HG03354 (cell line): ENCODE results near the gene DLG2.
A peak's percentile ranks its signal among the peaks of the same experiment; 100 is the strongest.

ENCODE experiments used
- ATAC-seq: cut with Tn5 transposase; IDR thresholded peaks from one replicate; pipeline ENCODE4 v1.9.1; 2021; ENCODE audit warnings: mild to moderate bottlenecking; ENCODE audit not compliant: unreplicated experiment, poor library complexity, severe bottlenecking

The DLG2 gene

DNA sequence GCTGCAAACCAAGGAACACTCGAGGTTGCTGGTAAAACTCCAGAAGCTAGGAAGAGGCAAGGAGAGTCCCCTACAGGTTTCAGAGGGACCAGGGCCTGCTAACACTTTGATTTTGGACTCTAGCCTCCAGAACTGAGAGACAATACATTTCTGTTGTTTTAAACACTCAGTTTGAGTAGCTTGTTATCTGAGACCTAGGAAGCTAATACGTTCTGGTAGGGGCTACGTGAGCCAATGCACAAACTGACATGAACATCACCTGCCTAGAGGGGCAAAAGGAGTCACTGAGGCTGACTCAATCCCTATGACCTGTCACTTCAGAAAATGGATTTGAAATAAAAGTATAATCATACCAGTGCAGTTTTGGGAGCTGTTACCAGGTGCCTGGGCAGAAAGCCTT is 1775.1 kb downstream of the DLG2 start:
- no peak for ATAC-seq

DNA sequence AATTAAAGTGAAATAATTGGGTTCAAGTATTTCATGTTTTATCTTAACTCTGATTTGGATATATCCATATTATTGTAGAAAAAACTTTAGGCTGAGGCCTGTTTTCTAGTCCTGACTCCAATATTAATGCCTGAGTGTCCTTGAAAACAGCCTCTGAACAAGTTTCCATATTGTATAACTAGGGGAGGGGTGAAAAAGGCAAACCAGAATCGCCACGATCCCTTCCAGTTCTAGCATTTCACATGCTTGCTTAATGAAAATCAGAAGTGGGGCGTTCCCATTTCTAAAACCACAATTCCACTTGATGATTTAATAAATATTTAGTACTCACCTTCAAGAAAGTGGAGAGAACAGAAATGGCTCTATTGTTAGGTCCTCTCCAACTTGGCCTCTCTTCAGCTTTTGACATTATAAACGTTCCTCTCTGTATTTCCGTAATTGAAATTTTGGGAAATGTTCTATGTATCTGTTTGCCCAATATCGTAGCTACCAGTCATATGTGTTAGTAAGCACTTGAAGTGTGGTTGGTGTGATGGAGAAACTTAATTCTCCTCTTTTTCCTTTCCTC is 1779.6 kb downstream of the DLG2 start:
- ATAC-seq = no peak

DNA sequence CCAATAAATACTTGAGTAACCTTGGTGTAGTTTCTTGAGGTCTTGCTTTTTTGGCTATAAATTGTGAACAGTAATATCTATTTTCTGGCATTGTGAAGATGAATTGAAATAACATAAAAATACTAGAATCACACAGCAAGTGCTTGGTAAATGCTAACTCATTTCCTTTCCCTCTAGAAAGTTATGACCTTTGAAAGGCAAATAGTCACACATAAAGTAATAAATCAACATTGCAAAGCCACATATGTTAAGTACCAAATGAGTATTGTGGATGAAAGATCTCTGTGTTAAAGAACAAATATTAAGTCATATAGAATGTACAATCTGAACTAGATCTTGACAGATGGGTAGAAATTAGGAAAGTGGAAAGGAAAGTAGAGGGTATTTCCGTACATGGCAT is 1781.3 kb downstream of the DLG2 start:
- ATAC-seq = no peak

DNA sequence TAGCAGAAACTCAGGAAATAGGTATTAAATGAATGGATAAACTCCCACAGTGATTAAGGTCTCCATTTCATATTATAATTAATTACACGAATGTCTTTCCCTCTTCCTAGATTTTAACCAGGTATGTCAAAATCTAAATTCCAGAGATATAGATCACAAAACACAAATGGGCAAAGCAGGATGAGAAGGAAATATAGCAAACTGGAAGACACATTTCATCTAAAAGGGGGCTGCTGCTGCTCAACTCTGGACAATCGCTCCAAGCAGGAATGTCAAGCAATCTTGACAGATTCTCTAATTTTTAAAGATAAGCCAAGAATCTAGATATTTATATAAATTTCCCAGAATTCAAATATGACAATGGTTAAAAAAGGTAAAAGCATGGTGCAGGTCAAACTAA is 1786.8 kb downstream of the DLG2 start:
- no peak for ATAC-seq

DNA sequence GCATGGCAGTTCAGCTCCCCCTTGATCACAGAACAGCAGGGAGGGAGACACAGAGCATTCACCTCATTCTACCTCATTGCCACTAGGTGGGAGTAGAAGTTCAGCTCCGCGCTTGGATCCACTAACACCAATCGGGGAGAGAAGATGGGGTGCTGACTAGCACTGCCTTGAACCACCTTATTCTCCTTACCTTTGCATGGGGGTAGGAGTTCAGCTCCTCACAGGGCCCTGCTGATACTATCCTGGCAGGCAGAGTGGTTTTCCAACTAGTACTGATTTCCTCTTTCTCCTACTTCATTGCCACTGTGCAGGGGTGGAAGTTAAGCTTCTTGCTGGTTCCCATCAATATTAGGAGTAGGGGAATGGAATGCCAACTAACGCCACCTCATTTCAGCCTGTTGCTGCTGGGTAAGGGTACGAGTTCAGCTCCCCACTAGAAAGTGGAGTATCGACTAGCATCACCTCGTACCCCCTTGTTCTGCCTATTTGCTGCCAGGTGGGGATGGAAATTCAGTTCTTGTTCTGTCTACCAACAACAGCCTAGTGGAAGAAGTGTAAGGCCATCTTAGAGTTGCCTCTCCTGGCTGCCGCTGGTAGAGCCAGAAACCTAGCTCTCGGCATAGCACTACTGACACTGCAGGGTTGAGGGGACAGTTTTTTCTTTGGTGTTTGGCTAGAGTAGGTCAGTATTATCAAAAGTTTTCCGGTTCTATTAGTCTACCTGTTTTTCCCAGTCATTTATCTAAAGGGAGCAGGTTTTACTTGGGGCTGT is 1790.1 kb downstream of the DLG2 start:
- peak; percentile 91 for ATAC-seq

DNA sequence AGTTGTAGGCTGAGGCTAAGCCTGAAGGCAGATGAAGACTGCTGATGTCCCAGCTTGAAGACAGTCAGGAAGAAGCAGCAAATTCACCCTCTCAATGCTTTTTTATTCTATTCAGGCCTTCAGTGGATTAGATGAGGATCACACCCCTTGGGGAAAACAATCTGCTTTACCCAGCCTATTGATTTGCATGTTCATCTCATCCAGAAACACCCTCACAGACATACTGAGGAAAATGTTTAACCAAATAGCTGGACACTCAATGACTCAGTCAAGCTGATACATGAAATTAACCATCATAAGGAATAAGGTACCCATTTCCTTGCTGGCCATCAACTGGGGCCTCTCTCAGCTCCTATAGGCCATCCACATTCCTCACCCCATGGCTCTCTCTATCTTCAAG is 1791.1 kb downstream of the DLG2 start:
- peak; percentile 4 for ATAC-seq

DNA sequence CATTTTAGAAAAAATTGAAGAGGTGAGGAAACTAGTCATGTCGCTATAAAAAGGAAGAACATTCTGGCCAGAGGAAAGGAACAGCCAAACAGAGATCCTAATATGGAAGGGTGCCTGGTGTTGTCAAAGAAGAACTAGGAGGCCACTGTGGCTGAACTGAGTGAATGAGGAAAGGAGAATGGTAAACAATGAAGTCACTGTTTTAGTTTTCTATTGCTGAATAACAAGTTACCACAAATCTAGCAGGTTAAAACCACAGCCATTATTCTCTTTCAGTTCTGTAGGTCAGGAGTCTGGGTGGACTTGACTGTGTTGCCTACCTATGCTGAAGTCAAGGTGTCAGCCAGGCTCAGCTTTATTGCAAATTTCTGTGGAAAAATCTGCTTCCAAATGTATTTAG is 1791.7 kb downstream of the DLG2 start:
- peak; percentile 80 for ATAC-seq

DNA sequence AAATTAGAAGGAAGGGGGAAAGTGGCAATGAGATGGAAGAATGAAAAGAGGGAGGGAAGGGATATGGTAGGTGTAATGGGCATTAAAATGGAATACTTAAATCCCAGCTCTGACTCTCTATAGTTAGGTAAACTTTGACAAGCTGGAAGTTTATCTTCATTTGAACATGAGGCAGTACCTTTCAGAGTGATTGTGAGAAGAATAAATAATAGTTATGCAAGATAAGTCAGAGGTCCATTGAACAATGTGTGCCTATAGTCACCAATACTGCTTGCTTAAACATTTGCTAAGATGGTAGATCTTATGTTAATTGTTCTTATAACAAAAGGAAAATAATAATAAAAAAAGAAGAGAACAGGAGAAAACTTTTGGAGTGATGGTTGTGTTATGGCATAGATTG is 1795.2 kb downstream of the DLG2 start:
- ATAC-seq = no peak

DNA sequence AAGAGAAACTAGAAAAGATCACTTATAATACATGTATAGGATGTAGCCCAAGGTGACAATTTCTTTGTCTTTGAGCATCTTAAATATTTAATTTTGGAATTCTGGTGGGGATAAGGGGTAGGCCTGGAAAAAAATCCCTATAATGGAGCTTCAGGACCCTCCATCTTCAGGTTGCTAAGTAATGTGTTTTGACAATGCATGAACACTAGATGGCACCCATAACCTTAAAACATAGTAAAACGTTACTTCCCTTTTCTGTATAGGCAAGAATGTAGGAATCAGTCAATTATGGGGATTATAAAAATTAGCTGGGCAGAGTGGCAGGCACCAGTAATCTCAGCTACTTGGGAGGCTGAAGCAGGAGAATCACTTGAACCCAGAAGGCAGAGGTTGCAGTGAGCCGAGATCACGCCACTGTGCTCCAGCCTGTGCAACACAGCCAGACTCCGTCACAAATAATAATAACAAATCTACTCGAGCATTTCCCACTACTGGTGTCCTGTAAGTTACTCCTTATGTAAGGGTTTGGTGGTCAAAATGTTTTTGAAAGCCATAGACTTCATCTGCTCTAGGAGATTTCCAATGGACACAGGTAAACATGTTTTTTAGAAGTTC is 1799.1 kb downstream of the DLG2 start:
- ATAC-seq = peak; percentile 90

DNA sequence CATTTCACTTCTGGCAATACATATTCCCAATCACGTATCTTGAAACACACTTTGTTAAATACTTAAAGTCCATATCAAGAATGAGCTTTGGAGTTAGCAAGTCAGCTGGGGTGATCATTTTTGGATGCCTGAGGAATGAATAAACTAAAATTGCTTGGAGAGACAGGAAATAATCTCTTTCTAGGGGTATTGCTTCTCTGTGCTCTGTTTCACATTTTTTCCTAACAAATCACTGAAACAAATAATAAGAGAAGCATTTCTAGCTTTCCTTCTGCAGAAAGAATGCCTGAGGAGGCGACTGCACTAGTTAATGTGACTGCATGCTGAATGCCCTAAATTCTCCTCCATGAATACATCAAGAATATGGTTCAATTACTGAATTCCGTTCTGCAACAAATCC is 1799.6 kb downstream of the DLG2 start:
- no peak for ATAC-seq

DNA sequence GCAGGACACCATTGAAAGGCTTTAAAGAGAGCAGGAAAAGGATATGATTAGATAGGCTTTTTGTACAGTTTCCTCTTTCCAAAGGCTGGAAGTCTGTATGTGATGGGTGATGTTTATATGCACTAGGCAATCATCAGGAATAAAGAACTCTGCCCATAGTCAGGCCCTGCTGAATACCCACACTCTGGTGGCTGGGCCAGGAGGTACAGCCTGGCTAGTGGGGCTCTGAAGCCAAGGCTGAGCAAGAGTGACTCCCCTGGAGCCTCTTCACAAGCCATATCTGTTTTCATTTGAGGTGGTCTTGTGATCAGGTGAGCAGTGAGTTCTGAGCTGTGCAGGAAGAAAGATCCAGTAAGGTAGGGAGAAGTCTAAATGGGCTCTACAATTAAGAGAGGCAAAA is 1801.1 kb downstream of the DLG2 start:
- no peak for ATAC-seq

DNA sequence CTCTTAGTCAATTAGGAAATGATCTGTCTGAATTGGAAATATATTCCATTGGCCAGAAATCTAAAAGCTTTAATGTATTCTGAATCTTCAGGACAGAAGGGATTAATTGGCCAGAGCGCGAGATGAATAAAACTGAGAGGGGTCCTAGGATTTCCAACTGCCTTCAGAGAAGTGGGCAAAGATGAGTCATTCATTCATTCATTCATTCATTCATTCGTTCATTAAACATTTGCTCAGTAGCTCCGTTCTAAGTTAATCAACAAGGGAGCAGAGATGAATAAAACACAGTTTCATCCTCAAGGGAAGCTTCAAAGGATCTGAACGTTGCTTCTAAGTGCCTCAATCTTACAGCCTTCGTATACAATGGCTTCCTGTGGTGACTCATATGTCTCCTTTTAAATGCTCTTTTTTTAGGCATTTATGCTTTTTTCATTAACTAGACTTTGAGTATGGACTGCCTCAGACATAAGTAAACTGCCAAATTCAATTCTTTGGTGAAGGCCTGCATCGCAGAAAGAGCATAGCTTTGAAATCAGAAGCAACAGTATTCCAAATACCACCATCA is 1803.6 kb downstream of the DLG2 start:
- ATAC-seq = no peak

DNA sequence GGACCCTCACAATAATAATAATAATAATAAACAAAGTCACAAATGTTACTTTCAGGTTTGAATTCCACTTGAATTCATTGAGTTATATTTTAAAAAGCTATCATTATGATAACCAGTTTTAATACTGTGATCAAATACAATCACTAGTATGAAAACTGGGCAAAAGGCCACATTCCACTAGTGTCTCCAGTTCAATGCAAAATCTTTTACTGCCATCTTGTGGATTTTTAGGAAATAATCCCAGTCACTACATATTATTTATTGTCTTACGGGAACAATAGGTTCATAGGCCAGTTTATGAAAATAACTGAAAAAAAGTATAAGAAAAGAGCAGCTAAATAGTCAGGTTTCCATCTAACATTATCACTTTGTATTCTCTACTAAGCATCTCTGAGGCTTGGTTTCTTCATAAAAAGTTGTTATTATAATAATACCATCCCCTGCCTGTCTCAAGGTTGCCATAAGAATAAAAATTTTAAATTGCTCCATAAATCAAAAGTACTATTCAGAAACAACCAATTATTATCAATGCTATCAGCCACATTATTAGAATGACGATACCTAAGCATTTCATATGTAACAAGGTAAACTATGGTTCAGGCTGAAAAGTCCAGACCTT is 1807.1 kb downstream of the DLG2 start:
- no peak for ATAC-seq

DNA sequence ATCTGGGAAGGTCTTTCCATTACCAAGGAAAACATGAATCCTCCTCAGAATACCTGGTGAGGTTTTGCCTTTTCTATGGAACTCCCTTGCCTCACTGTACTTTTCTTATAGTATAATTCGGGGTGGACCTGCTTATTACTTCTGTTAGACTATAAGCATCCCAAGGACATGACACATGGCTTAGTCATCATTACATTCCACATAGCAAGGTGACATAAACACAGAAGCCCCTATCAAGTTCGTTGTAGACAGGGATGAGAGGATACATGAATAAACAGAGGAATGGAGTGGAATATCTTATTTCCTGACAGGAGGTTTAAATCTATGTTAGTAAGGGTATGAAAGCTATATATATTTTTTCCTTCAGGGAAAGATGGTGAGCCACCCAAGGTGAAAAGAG is 1808.8 kb downstream of the DLG2 start:
- ATAC-seq = no peak

DNA sequence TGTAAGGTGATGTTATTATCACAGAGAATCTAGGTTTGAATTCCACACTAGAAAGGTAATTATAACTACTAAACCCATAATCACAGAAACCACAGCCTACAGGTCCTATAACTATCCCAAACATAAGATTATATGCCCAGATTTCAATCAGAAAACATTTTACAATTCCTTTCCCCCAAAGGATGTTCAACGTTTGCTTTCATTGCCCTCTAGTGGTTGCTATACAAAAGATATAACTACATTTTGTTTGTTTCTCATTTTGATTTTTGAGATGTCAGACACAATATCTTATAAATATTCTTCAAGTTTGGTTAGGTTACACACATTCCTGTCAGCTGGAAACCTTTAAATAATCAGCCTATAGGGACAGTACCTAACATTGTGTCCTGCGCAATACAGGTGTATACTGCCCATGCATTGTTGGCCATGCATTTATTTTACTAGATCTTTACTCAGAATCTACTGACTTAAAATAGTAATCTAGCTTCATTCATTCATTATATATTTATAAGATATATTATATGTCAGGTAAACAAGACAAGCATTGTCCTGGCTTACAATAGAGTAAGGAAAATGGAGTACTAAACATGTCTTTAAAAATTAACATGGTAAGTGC is 1810.5 kb downstream of the DLG2 start:
- ATAC-seq = no peak

DNA sequence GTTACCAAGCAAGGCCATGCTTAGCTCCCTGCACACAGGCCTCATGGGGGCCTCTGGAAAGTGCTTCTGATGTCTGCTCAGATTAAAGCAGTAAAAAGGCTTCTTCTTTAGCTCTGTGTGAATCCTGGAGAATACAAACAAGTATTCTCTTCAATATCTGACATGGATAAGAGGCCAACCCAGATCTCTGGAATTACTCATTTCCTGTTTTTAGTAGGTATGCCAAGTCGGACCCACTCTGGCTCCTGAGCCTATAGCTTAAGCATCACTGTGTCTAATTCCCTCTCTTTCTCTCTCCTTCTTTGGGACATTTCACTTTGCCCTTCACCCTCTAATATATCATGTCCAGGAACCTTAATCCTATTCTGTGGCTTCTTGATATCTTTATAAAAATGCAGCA is 1811.4 kb downstream of the DLG2 start:
- ATAC-seq = no peak

DNA sequence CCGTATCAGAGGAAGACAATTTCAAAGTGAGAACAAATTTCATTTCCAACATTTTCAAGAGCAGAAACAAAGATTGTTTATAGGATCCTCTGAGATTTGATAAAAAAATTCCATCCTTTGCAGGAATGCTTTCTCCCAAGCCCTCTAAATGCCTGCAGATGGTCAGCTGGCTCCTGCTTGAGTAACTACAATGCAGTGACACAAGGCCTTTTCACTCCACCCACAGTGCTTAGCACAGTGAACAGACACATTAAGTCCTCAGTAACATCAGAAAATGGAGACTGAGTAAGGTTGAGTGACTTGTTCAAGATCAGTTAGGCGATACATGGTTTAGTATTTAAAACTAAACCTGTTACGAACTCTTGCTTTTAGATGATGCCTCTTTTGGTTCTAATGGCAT is 1813.8 kb downstream of the DLG2 start:
- ATAC-seq = no peak

DNA sequence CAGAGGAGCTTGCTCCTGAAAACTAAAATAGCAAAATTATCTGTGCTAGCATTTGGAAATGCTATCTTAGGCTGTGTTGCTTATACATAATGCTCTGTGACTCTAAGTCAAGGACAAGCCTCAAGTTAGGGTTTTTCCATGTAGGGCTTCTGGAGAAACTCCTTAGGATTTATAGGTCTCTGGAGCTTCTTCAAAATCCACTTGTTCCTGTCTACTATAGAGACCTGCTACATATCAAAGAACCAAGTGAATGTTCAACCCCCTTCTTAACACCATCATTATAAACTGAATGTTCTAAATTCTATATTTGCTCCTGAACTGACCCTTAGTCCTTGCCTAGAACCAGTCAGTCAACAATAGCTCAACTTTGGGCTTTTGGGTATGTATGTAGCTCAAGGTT is 1817.9 kb downstream of the DLG2 start:
- no peak for ATAC-seq

DNA sequence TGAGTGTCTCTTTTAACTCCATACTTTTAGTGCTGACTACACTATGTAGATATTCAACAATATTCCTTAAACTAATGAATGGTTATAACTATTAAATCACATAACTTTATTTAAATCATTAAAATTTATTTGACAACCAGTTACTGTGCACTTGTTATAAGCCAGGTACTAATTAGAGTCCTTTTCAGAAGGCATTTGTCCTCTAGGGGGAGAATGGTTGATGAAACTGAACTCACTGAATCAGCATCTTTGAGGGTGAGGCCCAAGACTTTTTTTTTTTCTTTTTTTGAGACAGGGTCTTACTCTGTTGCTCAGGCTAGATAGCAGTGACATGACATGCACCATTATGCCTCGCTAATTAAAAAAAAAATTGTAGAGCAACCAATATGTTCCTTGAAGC is 1825.3 kb downstream of the DLG2 start:
- ATAC-seq = no peak

DNA sequence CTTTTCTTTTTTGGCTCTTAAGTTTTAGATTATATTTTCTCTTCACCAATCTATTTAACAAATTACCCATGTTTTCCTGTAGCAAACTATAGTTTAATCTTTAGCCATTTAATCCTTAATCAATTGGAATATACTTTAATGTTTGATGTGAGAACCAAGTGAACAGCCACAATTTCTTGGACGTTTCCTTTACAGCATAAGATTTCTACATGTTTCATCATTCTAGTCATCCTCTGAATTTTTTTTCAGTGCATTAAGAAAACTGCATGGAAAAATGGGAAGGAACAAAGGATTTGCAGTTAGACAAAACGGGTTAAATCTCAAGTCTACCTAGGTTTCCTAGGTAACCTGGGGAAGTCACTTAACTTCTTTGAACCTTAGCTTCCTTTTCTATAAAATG is 1833.8 kb downstream of the DLG2 start:
- no peak for ATAC-seq
